ENCODE measurements around the gene CACNB2.

CACNB2 gene

DNA sequence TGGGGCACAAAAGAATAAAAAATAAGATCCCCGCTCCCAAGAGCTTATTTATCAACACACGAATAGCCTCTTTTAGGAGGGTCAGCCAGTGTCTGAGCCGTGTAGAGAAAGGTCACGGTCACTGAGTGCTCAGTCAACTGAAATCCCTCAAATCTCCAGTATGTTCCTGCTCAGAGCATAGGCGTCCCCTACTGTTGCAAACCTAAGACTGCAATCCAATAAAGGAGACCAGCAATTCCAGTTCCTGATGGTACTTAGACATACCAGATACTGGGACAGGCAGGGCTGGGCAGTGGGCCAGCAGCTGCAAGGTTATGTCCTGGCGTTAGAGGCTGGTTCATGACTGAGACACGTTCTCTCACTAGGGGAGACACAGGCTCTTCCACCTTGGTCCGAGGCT lies 93.6 kb downstream of the CACNB2 start:
- no peak for DNase-seq

DNA sequence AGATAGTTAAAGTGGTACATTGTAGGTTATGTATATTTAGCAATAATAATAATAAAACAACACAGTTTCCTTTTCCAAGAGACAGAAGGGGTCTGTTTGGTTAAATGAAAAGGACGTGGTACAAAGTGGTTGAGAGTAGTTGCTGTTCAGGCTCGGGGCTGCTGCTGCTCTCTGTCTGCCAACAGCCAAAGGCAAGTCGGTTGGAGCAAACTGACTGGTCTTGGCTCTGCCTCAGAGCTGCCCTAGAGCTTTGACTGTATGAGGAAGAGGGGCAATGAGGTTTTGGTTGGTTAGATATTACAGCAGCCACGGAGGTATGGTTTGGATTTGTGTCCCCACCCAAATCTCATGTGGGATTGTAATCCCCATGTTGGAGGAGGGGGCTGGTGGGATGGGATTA lies 95.3 kb downstream of the CACNB2 start:
- DNase-seq = no peak

DNA sequence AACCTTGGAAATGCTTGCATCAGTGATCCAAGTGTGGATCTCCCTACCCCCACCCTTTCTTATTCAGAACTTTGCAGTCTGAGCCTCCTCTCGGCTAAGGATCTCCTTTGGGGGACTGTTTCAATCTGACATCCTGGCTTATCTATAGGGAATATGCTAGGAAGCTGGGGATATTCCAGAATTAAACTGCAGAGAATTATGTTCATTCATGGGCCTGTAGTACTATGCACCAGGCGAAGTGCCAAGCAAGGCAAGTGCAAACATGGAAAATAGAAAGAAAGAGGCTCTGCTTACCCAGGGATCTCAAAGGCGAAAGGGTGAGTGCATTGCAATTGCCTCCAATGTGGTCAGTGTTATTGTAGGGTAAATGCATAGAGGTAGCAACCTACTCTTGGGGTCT lies 96.5 kb downstream of the CACNB2 start:
- DNase-seq = no peak

DNA sequence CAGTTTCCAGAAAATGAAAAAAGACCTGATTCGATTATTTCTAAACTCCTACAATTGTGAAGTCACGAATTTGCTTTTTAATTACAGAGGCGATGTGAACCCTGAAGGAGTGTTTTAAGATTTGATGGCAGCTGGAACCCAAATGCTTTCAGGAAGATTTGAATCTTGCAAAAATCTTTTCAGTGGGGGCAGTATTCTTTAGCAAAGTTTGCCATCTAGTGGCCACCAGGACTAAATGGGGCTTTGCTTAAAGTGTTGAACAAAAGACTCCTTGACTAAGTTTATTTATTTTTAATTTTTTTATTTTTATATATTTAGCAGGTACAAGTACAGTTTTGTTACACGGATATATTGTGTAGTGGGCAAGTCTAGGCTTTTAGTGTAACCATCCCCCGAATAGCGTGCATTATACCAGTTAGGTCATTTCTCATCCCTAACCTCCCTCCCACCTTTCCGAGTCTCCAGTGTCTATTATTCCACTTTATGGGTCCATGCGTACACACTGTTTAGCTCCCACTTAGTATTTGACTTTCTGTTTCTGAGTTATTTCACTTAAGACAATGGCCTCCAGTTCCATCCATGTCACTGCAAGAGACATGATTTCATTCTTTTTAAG lies 98.8 kb downstream of the CACNB2 start:
- peak; percentile 57 for DNase-seq

DNA sequence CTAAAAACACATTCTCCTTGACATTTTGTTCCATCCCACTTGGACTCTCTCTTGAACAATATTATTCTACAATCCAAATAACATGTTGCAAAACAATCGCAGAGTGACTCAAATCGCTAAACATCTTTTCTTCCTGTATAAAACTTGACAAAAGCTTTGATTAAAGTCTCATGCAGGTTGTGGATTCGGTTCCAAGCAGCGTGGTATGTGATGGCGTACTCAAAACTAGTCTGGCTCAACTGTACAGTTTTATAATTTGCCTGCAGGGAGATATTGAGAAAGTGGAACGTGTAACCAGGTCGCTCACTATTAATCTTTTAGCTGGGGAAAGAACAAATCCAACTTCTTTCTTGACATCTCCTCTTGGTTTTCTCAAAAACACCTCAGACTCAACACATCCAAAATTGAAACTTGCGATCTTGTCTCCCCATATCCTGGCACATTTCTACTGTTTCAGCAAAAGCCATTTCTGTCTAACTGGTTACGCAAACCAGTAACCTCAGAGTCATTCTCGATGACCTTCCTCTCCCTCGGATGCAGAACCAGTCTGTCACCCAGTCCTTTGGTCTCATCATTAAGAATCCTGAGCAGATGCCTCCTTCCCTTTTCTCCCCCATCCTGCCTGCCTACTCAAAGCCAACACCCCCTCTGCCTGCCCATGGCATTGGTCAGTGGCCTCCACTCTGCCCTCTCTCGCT lies 100.1 kb downstream of the CACNB2 start:
- no peak for DNase-seq

DNA sequence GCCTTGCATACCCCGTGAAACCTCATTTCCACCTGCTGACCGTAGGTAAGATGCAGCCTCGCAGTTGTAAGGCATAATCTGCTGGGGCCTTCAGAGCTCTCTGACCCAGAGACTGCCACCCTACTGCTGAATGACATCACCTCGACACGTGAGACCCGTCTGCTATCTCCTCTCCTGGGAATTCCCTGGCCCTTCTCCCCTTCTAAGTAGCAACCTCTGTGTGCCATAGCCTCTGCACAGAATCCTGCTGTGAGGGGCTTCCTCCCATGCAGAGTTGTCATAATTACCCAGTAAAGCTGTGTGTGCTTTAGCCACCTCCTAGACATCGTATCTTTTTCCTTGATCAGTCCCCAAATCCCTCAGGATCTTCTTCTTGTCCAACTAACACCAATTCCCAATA lies 106.7 kb downstream of the CACNB2 start:
- DNase-seq = no peak

DNA sequence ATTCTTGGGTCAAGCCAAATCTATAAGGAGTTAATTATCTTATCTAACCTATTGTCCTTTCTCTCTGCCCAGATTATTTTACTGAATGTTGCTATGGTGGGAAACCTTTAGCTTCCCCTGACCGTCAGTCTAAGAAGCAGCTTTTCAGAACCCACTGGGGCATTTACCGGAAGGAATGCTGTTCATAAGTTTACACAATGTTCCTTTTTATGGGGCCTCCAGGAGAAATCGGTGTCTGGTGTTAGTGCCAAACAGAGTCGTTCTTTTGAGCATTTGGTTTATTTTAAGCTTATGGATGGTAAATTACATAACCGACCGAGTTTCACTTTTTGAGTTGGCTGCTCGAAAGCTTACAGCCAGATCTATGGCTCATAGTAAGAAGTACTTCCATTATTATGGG lies 111.9 kb downstream of the CACNB2 start:
- no peak for DNase-seq

DNA sequence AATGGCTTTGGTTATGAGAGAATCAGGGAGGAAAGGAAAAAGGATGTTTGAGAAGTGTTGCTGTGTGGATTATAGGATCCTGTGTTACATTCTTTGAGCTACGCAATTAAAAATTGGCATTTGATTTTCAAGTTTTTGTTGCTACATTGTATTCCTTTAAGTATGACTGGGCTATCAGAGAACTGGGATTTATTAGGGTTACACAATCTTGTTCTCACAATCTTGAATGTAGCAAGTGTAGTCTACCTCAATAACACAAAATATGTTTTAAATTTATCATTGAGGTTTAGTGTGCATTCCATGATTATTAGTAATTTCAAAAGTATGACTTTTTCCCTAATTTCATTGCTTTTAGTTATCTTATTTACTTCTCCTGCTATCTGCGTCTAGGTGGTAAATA lies 113.9 kb downstream of the CACNB2 start:
- peak; percentile 72 for DNase-seq

DNA sequence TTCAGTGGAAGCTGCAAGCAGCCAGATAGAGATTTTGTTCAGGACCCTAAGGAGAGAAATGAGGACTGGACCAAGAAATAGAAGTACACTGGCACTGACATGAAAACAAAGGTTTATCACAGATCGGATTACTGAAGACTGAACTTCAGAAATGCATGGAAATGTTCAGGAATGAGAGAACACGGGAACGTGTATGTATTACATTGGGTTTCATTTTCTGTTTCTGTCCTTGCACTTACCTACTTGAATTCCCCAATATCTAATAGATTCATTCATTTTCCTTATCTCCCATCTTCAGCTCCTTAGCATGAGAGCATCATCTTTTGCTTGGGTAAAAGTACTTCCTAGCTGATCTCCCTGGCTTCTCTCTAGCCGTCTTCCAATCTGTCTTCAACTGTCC lies 114.5 kb downstream of the CACNB2 start:
- no peak for DNase-seq

DNA sequence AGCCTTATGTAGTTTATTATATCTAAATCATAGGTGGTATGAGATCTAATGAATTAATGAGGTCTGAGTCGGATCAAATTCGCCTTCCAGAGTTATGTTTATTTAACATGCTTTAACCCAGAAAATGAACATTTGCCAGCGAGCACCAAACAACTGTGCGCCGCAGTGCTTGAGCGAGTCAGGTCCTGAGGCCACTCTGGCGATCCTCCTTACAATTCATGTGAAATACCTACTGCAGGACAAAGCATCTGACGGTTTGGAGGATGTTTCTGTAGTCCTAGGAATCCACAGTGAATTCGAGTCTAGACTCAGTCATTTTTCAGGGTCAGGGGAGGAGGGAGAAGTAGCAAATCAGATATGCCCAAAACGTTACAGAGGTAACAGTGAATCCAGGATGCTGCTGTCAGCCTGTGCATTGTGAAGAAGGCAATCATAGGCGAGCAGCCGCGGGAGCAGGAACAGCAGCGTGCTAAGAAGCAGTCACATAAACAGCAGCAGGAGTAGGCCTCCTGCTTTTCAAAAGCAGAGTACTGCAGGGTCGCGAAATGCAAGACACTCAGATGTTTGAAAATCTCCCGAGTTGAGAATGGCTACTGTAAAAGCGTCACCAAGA lies 120.2 kb downstream of the CACNB2 start:
- no peak for DNase-seq

DNA sequence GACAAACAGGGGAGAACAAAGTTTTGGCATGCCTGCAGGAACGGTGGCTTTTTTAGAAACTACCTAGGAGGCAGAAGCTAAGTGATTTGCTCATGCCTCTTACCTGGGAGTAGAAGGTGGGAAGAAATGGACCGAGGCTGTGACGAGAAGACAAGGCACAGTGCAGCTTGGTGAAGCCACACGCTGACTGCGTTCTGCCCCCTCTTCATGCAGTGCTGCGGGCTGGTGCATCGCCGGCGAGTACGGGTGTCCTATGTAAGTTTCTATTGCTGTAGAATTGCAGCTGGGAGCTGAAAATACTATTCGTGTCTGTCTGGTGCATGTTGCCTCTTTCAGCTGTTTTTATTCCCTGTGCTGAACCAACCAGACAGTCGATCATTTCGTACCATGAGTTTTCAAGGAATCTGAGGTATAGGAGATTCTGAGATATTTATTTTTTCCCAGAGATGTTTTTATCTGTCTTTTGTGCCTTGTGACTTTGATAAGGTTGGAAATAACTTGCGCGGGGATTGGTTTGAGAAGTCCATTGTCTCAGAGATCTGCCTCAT lies 120.9 kb downstream of the CACNB2 start:
- no peak for DNase-seq

DNA sequence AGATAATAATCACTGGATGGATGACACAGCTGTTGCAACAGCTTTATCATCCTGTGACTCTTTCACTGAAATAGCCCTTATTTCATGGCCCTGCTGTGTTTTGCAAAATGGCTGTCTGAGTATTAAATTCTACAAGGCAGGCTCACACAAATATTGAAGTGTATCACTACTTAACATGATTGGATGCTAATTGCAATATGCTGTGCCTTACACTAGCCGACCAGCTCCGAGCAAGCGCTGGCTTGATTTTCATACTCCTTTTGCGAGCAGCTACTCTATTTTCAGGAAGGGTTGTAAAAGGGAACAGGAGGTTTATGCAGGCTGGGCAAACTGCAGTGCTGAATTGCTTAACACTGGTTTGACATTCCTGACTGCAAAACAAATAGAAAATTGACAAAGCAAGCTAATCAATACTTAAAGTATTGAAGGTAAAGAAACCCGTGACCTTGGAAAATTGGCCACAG lies 121.6 kb downstream of the CACNB2 start:
- DNase-seq = no peak

DNA sequence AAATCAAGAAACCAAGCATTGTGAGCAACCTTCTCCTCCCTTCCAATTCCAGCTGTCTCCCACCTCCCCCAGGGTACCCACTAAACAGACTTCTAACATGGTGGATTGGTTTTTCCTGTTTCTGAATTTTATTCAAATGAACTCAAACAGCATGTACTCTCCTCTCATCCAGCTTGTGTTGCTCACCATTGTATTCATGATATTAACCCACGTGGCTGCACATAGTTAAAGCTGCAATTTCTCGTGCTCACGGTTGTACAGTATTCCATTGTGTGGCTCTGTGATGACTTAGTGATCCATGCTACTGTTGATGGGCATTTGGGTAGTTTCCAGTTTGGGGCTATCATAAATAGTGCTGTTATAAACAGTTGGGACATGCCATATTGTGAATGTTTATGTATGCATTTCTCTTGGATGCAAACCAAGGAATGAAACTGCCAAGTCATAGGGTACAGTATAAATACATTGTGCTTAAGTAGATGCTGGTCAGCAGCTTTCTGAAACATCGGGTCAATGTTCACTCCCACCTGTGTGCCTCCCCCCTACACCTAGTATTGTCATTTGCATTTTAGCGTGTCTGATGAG lies 124.3 kb downstream of the CACNB2 start:
- DNase-seq = no peak

DNA sequence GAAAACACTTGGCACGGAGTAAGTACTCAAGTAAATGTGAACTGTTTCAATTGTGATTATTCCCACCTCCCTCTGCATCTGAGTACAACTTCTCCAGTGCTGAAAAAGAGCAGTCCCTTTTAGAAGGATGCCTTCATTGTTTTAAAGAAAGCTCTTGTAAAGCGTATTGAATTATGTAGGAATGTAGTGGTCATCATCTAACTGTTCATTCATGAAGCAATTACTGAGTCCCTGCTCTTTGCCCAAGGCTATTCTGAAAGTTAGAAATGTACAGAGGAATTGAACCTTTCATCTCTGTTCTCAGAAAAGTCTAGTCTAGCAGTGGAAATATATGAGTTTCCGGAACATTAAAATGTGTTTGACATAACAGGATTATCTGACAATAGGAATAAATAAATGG lies 127.8 kb downstream of the CACNB2 start:
- no peak for DNase-seq

DNA sequence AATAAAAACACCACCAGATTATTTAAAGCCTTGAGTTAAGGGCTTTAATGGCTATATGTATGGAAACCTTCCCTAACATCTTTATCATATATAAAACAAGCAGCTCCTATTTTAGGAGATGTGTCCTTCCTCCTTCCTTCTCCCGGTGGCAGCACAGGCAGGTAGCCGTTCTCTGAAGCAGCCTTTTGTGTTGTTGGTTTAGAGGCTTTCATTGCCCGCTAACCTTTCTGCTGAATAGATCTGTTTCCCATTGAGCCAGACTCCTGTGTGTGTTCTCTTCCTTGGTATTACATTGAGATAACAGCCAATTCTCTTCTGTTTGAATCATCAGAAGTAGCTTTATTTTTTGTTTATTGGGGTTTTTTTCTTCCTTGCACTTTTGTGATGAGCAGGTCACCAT lies 131.3 kb downstream of the CACNB2 start:
- DNase-seq = no peak

DNA sequence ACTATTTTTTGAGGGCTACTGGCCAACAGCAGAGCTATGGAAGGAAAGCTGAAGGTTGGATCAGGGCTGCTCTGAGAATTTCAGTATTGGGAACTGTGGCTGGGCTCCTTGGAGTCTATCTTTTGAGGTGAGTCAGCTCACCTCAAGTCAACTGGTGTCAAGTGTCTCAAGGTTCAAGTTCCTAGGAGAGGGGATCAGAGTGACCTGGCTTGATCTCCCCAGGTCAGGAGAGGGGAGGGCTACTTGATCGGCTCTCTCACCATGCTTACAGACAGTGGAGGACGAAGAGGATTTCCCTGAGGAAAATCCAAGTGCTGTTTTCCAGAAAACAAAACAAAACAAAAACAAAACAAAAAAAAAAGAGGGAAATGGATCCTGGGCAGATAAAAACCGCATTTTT lies 132.8 kb downstream of the CACNB2 start:
- DNase-seq = no peak

DNA sequence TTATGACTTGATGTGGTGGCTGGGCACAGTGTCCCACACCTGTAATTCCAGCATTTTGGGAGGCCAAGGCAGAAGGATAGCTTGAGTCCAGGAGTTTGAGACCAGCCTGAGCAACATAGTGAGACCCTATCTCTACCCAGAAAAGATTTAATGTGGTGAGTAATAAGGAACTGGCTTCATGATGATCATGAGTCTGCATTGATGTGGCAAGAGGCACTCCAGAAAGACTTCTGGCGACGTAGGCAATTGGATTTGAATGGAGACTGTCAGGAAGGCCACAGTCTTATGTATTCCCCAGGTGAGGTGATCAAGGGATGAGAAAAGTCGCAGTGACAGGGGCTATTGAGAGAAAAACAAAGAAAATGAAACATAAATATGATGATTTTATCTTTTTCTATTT lies 138.0 kb downstream of the CACNB2 start:
- DNase-seq = no peak

DNA sequence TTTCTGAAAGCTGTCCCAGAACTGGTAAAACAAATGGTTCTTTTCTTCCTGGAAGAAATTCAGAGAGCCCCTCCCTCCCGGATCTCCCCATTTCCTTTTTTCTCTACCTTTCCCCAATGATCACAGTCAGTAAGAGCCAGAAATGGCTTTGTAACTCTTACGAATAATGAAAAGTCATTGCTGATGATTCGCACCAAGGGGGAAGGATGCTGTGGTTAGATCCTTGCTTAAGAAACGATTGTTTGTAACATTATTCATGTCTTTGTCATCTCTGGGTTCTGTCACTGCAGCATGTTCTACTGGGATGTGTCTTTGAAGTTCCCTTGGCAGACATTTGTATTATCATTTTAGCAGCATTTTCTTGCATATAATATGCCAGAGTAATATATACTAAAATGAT lies 138.9 kb downstream of the CACNB2 start:
- DNase-seq = peak; percentile 63

DNA sequence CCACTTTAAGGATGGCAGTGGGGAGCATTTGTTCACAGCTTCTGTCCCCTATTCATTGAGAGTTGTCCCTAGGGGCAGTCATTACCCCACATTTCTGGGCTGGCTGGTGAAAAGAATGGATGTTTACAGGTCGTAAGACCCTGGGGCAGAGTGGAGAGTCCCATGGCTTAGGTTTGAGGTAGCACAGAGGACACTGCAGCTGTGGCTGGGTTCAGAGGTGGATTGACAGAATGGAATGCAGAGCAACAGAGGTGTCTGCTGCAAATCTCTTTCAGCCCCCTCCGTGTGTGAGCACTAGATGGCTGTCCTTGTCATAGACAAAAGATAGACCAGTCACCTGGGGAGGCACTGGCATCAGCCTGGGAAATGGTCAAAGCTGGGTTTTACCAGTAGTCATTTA lies 141.9 kb downstream of the CACNB2 start:
- no peak for DNase-seq

DNA sequence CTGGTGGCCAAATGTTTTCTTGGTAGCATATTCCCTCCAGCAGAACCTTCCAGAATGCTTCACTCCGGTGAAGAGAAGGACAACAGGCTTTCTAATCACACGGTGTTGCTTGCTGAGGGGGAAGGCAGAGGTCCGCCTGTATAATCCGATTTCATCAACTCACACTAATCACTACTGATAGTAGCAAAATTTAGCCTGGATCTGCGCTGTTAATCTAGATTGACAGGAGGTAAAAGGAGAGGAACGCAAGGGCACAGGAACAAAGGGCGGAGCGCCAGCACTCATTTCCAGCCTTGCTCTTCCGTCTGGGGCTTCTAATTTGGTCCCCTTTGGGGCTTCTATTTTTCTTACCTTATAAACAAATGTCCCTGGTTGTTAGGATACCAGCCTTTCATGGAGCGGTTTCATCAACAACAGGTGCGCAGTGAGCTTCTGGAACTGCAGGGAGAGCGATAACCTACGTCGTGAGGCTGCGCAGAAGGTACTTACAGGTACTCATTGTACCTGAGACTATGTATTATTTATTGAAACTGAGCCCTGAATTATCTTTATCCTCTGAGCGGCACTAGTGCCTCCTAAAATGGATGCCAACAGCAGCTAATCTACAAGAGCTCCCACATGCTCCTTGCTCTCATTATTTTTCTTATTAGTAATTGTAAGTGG lies 150.6 kb downstream of the CACNB2 start:
- no peak for DNase-seq

DNA sequence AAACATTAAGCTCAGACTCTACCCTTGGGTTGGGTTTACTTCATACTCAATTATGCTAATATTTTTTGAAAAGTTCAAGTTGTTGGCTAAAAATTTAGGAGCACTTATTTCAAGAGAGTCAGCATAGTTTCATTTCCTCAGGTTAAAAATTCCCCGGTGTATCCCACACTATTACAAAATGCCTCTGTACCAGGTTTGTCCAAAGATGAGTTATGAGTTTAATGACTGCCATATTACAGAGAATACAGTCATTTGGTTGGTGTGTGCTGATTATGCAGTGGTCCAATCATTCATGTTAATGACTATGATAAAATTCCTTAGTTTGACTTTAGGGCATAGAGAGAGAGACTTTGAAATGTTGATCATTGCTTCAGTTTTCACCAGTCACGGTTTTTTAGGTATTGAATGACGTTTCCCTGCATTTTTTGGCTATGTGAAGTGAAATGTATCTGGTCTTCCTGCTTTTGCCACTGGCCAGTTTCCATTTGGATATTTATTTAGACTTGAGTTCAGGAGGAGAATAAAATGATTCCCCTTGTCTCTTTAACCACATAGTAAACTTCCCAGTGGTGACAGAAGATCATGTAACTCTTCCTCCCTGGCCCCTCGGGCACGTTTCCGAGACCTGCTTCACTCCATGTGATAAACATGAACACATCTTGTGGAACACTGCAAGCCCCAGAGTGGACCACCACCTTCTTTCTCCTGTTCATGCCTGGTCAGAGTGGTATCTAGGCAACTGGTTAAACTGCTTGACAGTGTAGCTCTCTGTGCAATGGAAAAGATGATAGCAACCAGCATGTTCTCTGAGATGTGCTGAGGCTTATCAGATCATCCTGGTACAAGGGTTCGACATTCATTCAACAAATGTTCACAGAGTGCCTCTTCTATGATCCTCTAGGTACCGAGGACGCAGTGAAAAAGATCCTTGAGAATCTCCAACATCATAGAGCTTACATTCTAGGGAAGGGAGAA lies 153.6 kb downstream of the CACNB2 start:
- no peak for DNase-seq

DNA sequence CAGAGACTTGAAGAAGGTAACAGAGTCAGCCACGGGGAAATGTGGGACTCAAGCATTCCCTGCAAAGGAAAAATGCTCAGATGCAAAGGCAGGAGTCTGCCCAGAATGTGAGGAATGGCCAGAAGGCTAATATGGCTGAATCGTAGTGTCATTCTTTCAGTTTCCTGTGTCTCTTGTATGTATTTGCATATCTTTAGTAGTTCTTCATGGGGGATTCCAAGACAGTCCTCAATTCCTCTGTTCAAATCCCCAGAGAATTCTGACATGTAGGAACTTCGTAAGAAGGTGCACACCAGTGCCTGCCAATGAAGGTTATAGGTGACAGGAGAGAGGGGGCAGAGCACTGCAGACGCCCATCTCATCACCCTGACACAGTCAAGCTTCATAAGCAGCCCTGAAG lies 154.4 kb downstream of the CACNB2 start:
- no peak for DNase-seq
